HepG2 (cell line): ENCODE measurements around the gene ATP8B1.

Source experiments
- ATF1 ChIP-seq: IDR thresholded peaks from 2 replicates; pipeline ENCODE4 v1.6.1; 2016; ENCODE audit warnings: mild to moderate bottlenecking, control low read depth
- NR2C2 ChIP-seq: sonication (generic); formaldehyde crosslinking; IDR thresholded peaks from 2 replicates; pipeline ENCODE4 v1.4.0; 2020; ENCODE audit warnings: missing genetic modification reagents, mild to moderate bottlenecking, moderate library complexity, borderline replicate concordance
- RBM22 ChIP-seq: fragments of 200-400 bp; formaldehyde crosslinking; optimal IDR thresholded peaks from 2 replicates; pipeline ENCODE3; 2017; ENCODE audit warnings: mild to moderate bottlenecking, low read length, moderate library complexity
- ZFP36 ChIP-seq: fragments of 150-350 bp; IDR thresholded peaks from 2 replicates; pipeline ENCODE4 v1.6.1; 2018; ENCODE audit warnings: borderline replicate concordance, low read length, low read depth; ENCODE audit not compliant: partially characterized antibody
- ZNF337 ChIP-seq: sonication (generic); formaldehyde crosslinking; IDR thresholded peaks from 2 replicates; pipeline ENCODE4 v1.5.1; 2020; ENCODE audit warnings: missing genetic modification reagents, low read depth, mild to moderate bottlenecking, borderline replicate concordance
- TF ChIP-seq, protein P1 (sequence below): sonication (generic); formaldehyde crosslinking; IDR thresholded peaks from 2 replicates; pipeline ENCODE4 v1.9.0; 2022; ENCODE audit warnings: missing genetic modification reagents, mild to moderate bottlenecking, borderline replicate concordance

DNA sequence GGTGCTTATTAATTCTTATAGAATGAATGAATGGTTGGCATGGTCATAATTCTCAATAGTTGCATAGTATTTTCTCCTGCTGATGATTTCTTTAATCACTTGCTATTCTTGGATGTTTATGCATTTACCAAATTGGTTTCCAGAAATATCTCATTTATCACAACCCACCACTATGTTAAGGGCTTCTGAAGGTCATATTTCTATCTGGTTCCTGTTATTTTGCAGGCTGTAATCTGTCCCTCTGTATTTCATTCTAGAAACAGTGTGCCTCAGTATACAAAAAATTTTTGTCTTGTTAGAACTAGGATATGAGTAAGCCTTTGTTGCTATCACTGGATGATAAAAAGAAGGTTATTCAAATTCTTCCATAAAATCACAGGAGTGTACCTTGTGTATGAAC, 6.1 kb upstream of the ATP8B1 start:
- TF ChIP-seq RBM22 (no peak), ATF1 (CRISPR knock-in tag) (no peak), NR2C2 (CRISPR knock-in tag) (no peak), ZNF337 (CRISPR knock-in tag) (no peak), ZFP36 (no peak)
- TF ChIP-seq, protein P1, sequence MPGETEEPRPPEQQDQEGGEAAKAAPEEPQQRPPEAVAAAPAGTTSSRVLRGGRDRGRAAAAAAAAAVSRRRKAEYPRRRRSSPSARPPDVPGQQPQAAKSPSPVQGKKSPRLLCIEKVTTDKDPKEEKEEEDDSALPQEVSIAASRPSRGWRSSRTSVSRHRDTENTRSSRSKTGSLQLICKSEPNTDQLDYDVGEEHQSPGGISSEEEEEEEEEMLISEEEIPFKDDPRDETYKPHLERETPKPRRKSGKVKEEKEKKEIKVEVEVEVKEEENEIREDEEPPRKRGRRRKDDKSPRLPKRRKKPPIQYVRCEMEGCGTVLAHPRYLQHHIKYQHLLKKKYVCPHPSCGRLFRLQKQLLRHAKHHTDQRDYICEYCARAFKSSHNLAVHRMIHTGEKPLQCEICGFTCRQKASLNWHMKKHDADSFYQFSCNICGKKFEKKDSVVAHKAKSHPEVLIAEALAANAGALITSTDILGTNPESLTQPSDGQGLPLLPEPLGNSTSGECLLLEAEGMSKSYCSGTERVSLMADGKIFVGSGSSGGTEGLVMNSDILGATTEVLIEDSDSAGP (CRISPR knock-in tag) = no peak
